ENCODE data around the gene UTP14A.

Gene UTP14A

GRCh38 chrX:129945131-129945530, 39.2 kb downstream of the UTP14A start:
- DNase-seq (ENCODE audit: low read depth), result no peak

DNA sequence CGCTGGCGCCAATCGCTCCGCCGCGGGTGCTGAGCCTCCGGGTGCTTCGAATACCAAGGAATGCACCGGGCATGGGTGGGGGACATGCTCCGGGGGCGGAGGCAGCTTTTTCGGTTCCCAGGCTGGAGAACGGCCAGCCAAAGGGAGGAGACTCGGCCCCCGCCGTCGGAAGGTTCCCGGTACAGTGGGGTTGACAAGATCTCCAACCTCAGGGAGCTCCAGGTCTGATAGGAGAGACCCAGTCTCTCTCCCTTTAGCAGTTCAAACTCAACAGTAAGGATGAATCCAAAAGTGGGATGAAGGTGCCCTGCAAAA, 47.3 kb downstream of the UTP14A start:
- DNase-seq (ENCODE audit: low read depth), result no peak

DNA sequence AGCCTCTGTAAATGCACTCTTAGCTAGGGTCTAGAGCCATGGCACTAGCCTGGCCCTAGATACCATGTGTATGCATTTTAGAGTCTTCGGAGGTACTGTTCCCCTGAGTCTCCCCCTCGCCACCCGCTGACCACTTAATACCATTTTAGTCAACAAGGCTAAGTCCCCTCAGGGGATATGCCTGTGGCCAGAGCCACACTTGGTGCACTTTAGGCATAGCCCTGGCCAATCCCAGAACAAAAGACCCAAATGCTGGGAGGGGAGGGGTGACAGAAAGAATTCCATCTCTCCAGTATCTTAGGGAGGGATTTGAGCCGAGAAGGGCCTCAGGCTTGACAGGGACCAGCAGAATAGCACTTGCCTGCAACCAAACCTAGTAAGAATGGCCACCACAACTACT, 47.9 kb downstream of the UTP14A start:
- DNase-seq (ENCODE audit: low read depth), result no peak

GRCh38 chrX:129954804-129955203, 48.8 kb downstream of the UTP14A start:
- DNase-seq (ENCODE audit: low read depth), result no peak

DNA sequence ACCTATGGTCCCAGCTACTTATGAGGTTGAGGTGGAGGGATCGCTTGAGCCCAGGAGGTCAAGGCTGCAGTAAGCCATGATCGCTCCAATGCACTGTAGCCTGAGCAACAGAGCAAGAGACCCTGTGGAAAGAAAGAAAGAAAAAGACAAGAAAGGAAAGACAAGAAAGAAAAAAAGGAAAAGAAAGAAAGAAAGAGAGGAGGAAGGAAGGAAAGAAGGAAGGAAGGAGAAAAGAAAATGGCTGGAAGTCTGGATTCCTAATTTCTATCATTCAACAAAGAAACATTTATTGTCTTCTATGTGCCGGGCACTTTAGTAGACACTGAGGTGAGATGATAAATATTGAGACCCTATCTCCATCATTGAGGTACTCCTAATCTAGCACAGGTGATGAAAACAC, 49.7 kb downstream of the UTP14A start:
- no peak for DNase-seq (ENCODE audit: low read depth)

GRCh38 chrX:129956145-129956544, 50.2 kb downstream of the UTP14A start:
- no peak for DNase-seq (ENCODE audit: low read depth)

GRCh38 chrX:129956765-129957164, 50.8 kb downstream of the UTP14A start:
- DNase-seq (ENCODE audit: low read depth), result no peak

- DNase-seq (ENCODE audit: low read depth), result no peak
These were observed 51.5 kb downstream of the UTP14A start for GRCh38 chrX:129957241-129958082.

DNA sequence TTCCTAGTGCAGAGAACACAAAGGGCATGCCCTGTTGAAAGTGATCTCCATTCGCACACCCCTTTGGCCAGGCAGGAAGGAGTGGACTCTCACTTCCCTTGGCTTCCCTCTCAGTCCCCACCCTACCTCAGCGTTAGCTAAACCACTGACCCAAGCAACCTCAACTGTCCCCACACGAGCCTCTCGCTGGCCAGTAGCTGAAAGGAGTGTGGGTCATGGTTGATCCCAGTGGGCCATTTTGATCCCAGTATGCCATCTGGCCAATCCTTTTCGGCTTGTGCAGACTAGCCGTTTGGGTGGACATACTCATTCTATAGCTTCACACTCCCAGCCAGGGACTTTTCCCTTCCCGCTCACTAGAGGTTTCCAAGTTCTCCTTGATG, 52.1 kb downstream of the UTP14A start:
- DNase-seq (ENCODE audit: low read depth), result no peak

DNA sequence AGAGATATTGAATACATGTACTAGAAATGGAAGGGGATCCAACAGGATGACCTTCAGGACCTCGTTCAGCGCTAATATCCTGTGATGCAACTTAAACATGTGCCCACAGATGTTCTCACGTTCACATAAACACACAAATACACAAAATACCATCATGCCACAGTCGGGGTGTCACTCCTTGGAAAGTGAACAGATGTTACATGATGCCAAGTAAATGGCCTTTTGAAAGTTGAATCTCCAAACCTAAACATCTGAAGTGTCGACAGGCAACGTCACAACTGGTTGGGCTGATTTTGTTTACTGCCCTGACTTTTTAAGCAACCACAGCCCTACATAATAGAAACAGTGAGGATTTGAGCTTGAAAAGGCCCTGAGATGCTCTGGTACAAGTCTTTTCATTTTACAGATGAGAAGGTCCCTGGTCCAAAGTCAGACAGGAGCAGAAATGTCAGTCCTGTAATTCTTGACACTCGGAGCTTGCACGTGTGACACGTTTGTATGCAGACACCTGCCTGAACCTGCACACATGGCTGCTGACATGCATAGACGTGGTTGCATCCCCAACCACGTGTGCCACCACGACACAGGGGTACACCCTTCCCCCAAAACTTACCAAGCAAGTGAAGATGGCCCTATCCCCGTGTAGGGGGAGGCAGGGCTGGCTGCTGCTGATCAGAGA, 53.0 kb downstream of the UTP14A start:
- no peak for DNase-seq (ENCODE audit: low read depth)

- DNase-seq (ENCODE audit: low read depth), result no peak
These were observed 53.5 kb downstream of the UTP14A start for GRCh38 chrX:129959493-129959832.

DNA sequence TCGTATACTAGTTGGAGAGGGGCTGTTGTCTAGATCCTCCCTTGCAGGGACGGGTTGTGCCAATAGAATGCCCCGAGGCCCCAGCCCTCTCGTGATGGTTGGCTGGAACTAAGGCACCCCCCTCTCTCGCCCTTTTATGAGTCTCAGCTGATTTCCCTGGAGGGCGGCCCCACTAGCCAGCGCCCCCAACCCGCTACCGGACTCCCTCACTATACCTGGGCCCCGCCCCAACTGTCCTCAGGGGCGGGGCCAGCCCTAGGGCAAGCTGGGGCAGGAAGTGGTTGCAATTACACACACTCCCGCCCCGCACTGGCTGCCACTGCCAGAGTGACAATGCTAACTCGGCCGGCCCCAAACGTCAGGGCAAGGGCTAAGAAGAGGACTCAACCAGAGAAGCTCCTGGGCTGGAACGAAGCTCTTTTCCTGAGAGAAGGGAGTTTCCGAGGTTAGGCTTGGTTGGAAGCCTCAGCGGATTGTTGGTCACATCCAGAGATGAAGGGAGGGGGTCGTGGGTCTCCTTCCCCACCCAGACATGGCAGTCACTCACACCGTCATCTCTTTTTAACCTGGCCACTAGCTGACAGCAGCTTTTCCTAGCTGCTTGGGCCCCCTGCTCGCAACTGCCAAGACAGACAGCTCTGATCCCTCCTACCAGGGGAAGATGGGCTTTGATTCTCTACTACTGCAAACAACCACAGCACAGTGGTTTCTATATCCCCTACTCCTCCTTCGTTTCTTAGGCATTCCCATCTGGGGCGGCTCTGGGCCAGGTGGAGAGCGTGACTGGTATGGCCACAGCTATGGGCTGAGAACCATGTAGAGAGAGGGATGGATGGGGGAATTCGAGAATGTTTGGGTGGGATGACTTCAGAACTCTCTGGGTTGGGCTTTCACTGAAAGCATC, 55.5 kb downstream of the UTP14A start:
- DNase-seq (ENCODE audit: low read depth), result peak; percentile 26

DNA sequence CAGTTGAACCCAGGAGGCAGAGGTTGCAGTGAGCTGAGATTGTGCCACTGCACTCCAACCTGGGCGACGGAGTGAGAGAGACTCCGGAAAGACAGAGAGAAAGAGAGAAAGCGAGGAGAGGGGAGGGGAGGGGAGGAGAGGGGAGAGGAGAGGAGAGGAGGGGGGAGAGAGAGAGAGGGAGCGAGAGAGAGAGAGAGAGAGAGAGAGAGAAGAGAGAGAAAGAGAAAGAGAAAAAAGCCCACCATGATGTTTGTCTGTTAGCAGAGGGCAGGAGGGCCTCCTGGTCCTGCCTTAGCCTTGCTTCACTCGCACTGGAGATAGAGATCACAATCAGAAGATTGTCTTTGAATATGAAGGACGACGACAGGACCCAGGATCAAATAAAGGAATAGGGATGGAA, 57.8 kb downstream of the UTP14A start:
- DNase-seq (ENCODE audit: low read depth), result no peak

DNA sequence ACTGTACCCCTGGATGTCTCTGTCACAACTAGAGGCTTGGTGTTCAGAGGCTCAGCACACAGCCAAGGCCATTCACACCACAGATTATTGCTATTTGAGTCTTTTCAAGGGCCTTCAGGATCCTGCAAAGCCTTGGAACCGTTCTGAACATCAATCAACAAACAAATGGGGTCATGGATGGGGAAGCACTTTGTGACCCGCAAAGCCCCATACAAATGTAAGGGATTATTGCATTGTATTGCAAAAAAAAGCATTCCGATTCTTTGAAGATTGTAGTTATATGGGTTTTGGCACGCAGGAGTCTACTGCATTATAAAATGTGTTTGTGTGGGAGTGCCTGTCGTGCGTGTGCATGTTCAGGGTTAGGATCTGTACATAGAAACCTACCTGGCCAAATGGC, 59.2 kb downstream of the UTP14A start:
- no peak for DNase-seq (ENCODE audit: low read depth)

DNA sequence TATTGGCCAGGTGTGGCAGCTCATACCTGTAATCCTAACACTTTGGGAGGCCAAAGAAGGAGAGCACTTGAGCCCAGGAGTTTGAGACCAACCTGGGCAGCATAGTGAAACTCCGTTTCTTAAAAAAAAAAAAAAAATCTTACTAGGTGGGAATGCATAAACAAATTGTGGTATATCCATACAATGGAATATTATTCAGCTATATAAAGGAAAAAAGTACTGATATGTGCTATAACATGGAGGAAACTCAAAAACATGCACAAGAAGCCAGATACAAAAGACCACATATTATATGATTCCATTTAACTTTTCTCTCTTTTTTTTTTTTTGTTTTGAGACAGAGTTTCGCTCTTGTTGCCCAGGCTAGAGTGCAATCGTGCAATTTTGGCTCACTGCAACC, 63.0 kb downstream of the UTP14A start:
- no peak for DNase-seq (ENCODE audit: low read depth)

DNA sequence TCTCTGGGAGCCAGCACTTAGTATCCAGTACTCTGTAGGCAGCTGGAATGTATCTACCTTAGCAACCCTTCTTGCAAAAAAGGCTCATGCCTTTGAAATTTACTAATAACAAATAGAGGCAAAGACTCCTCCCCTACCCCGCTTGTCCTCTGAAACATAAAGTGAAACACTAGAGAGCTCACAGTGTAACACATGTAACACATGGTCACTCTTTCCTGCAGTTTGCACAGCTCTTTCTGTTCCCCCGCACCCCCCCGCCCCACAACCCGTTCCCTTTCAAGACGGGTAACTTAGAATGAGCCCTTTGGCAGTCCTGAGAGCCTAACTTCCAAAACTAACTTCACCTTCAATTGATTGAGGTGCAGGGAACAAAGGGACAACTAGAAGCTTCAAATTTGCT, 70.5 kb downstream of the UTP14A start:
- DNase-seq (ENCODE audit: low read depth), result no peak
